NCI-H526 treated with DMSO at 0.1 percent for 48 hours (cell line): ENCODE results near the gene TSHR.
"Not testable (repeated sequence)": the region's sequence is repeated elsewhere in the genome, so short reads cannot be mapped to it uniquely, and the experiment has no call there.

Experiments
- DNase-seq: peaks from one replicate; lab custom pipeline; 2025; lab: John Stamatoyannopoulos, UW

TSHR gene

GRCh38 chr14:80955416-80955941, at the start of gene TSHR:
TSS of gene TSHR (plus strand) at chr14:80955621. CDS start at chr14:80955681, 60 bp downstream.
- DNase-seq, result no peak

- no peak for DNase-seq
These were observed 49.1 kb upstream of the TSHR start for GRCh38 chr14:80906336-80906735.

- DNase-seq, result no peak
These were observed 48.5 kb upstream of the TSHR start for GRCh38 chr14:80906946-80907345.

GRCh38 chr14:80912013-80912412, 43.4 kb upstream of the TSHR start:
- DNase-seq, result not testable (repeated sequence)

- DNase-seq, result no peak
These were observed 35.8 kb upstream of the TSHR start for GRCh38 chr14:80919622-80920021.

- DNase-seq, result no peak
These were observed 32.1 kb upstream of the TSHR start for GRCh38 chr14:80923368-80923767.

- DNase-seq, result no peak
These were observed 30.9 kb upstream of the TSHR start for GRCh38 chr14:80924365-80925103.

- no peak for DNase-seq
These were observed 28.9 kb upstream of the TSHR start for GRCh38 chr14:80926397-80927082.

- DNase-seq, result no peak
These were observed 28.1 kb upstream of the TSHR start for GRCh38 chr14:80927083-80927989.

GRCh38 chr14:80930095-80930494, 25.3 kb upstream of the TSHR start:
- no peak for DNase-seq

GRCh38 chr14:80930836-80931389, 24.5 kb upstream of the TSHR start:
- no peak for DNase-seq

GRCh38 chr14:80933282-80933681, 22.1 kb upstream of the TSHR start:
- no peak for DNase-seq

GRCh38 chr14:80933686-80934085, 21.7 kb upstream of the TSHR start:
- DNase-seq, result no peak

GRCh38 chr14:80940146-80940545, 15.3 kb upstream of the TSHR start:
- no peak for DNase-seq

- DNase-seq, result peak; percentile 96
These were observed 13.9 kb upstream of the TSHR start, which contains the start of gene CEP128 for GRCh38 chr14:80941241-80942185. TSS of gene CEP128 (minus strand) at chr14:80941738.

GRCh38 chr14:80942191-80942600, 13.2 kb upstream of the TSHR start:
- peak; percentile 4 for DNase-seq

GRCh38 chr14:80944861-80945617, 10.4 kb upstream of the TSHR start:
- no peak for DNase-seq

GRCh38 chr14:80946187-80946586, 9.2 kb upstream of the TSHR start:
- no peak for DNase-seq

- DNase-seq, result no peak
These were observed 8.6 kb upstream of the TSHR start for GRCh38 chr14:80946797-80947196.

- no peak for DNase-seq
These were observed 7.1 kb upstream of the TSHR start for GRCh38 chr14:80948291-80948690.
